Caco-2 (cell line): ENCODE measurements around the gene RFX4. TPM values are rescaled to one million over a fixed set of nuclear protein-coding genes. Genes with fewer than 3 reads are reported as not detected.

Experiments used
- BruUV-seq: library from RNA; stranded (reverse); fragments of 400-500 nt; replicated peaks from 2 replicates; lab custom pipeline; 2021; lab: Mats Ljungman, UMichigan
- CTCF ChIA-PET: fragments of 300-600 bp; sonication (Branson Sonifier 250); formaldehyde crosslinking; loops from one replicate; lab custom pipeline; 2022; ENCODE audit warnings: antibody characterized with exemption; lab: Charles Lee
- POLR2A ChIA-PET: fragments of 300-600 bp; sonication (Branson Sonifier 250); formaldehyde crosslinking; loops from one replicate; lab custom pipeline; 2022; ENCODE audit warnings: antibody characterized with exemption; lab: Charles Lee
- DNase-seq, 2 experiments: peaks; one replicate each; pipeline versions ENCODE4 v3.0.0 to v3.0.0-alpha.2; 2020 to 2022
- H3K27me3 ChIP-seq: replicated peaks from 2 replicates; pipeline ENCODE4 v1.6.0; 2011; ENCODE audit warnings: low read length; ENCODE audit not compliant: control insufficient read depth, insufficient read depth
- H3K36me3 ChIP-seq: 2 replicates; pipeline ENCODE4 v1.5.1; 2011; ENCODE audit warnings: low read length; ENCODE audit not compliant: control insufficient read depth, insufficient read depth
- H3K4me1 ChIP-seq: fragments of 250-450 bp; sonication (Bioruptor Pico); 2 replicates; pipeline ENCODE4 v1.5.1; 2020; ENCODE audit warnings: mild to moderate bottlenecking
- H3K4me3 ChIP-seq: 2 replicates; pipeline ENCODE4 v1.5.1; 2011; ENCODE audit warnings: low read depth, mild to moderate bottlenecking, control low read depth, low read length
- H3K9me3 ChIP-seq: fragments of 250-450 bp; sonication (Bioruptor Pico); 2 replicates; pipeline ENCODE4 v1.5.1; 2020; ENCODE audit warnings: mild to moderate bottlenecking, moderate library complexity
- H3K27ac Mint-ChIP-seq: one replicate; pipeline ENCODE4 v1.8.0; 2022; ENCODE audit warnings: mixed read lengths; ENCODE audit not compliant: unreplicated experiment
- H3K27me3 Mint-ChIP-seq: one replicate; pipeline ENCODE4 v1.8.0; 2022; ENCODE audit warnings: mixed read lengths; ENCODE audit not compliant: insufficient read depth, unreplicated experiment
- H3K36me3 Mint-ChIP-seq: one replicate; pipeline ENCODE4 v1.8.0; 2022; ENCODE audit warnings: mild to moderate bottlenecking, mixed read lengths; ENCODE audit not compliant: insufficient read depth, unreplicated experiment
- H3K4me1 Mint-ChIP-seq: one replicate; pipeline ENCODE4 v1.8.0; 2022; ENCODE audit warnings: low read depth, mixed read lengths; ENCODE audit not compliant: unreplicated experiment
- H3K4me3 Mint-ChIP-seq: one replicate; pipeline ENCODE4 v1.8.0; 2022; ENCODE audit warnings: mild to moderate bottlenecking, moderate library complexity, mixed read lengths; ENCODE audit not compliant: unreplicated experiment
- H3K9me3 Mint-ChIP-seq: one replicate; pipeline ENCODE4 v1.8.0; 2022; ENCODE audit warnings: mixed read lengths; ENCODE audit not compliant: unreplicated experiment
- CTCF ChIP-seq, 2 experiments: fragments of 200-600 bp in 1 of 2; IDR thresholded peaks; 1 replicate in 1 of 2; 2 replicates in 1 of 2; pipeline versions ENCODE4 v1.5.1 to v1.8.0; 2011 to 2022; ENCODE audit warnings: antibody characterized with exemption in 1 of 2, control low read depth in 1 of 2, inconsistent platforms in 1 of 2, low read depth in 1 of 2, low read length in 1 of 2, mild to moderate bottlenecking in 1 of 2, moderate library complexity in 1 of 2; ENCODE audit not compliant: insufficient read depth in 1 of 2, severe bottlenecking in 1 of 2, unreplicated experiment in 1 of 2
- intact Hi-C: fragments of 100-400 bp; cut with micrococcal nuclease; formaldehyde crosslinking; loops from one replicate; pipeline ENCODE4 v1.10.0; 2022; ENCODE audit not compliant: unreplicated experiment
- total RNA-seq: library from RNA; stranded (reverse); gene quantifications from 2 replicates; pipeline ENCODE4 v1.2.3, GENCODE V29; 2022

The RFX4 gene
- total RNA-seq, 1 experiment from 2014 or later = not detected

- ChIA-PET POLR2A (no interaction called here), CTCF (no interaction called here)
- no peaks in the 10 kb centered on the region for H3K9me3 ChIP-seq
- Mint-ChIP-seq H3K4me3 (no peak overlapping the region), H3K27ac (no peak overlapping the region), H3K36me3 (no peaks in the 10 kb centered on the region), H3K9me3 (no peaks in the 10 kb centered on the region), H3K27me3 (no peaks in the 10 kb centered on the region), H3K4me1 (peaks cover 4% of the 10 kb centered on the region)
- TF ChIP-seq CTCF (IDR thresholded peaks at IDR 0.05; ENCODE audit: insufficient read depth in 1 of 2, low read depth in 1 of 2, low read length in 1 of 2, severe bottlenecking in 1 of 2, unreplicated experiment in 1 of 2) = no peak
- H3K27me3 ChIP-seq = no peaks in the 10 kb centered on the region
- no TSS peak for BruUV-seq
- H3K36me3 ChIP-seq = no peaks in the 10 kb centered on the region
- DNase-seq = no peak
- intact Hi-C loops = no loop called here
- H3K4me1 ChIP-seq = no peaks in the 10 kb centered on the region
- H3K4me3 ChIP-seq = no peak overlapping the region
These were observed 60.2 kb downstream of the RFX4 start for GRCh38 chr12:106643000-106643399.

- Histone ChIP-seq H3K36me3 (no peaks in the 10 kb centered on the region), H3K4me3 (no peak overlapping the region), H3K4me1 (no peaks in the 10 kb centered on the region), H3K27me3 (no peaks in the 10 kb centered on the region), H3K9me3 (no peaks in the 10 kb centered on the region)
- CTCF ChIA-PET = interaction anchor here (0.7 kb wide), 1 partner anchor 10 kb away, joined by 6 read pairs; no protein-coding TSS in a partner anchor
- BruUV-seq = no TSS peak
- no peak for DNase-seq
- no peak for TF ChIP-seq CTCF (IDR thresholded peaks at IDR 0.05; ENCODE audit: insufficient read depth in 1 of 2, low read depth in 1 of 2, low read length in 1 of 2, severe bottlenecking in 1 of 2, unreplicated experiment in 1 of 2)
- no peaks in the 10 kb centered on the region for H3K36me3 Mint-ChIP-seq
- no peaks in the 10 kb centered on the region for H3K9me3 Mint-ChIP-seq
- peaks cover 7% of the 10 kb centered on the region for H3K4me1 Mint-ChIP-seq
- H3K27me3 Mint-ChIP-seq = no peaks in the 10 kb centered on the region
- H3K4me3 Mint-ChIP-seq = no peak overlapping the region
- POLR2A ChIA-PET = no interaction called here
- intact Hi-C loops = no loop called here
- no peak overlapping the region for H3K27ac Mint-ChIP-seq
These were observed 61.7 kb downstream of the RFX4 start for GRCh38 chr12:106644335-106645073.

- Histone ChIP-seq H3K27me3 (no peaks in the 10 kb centered on the region), H3K9me3 (no peaks in the 10 kb centered on the region), H3K36me3 (no peaks in the 10 kb centered on the region), H3K4me3 (no peak overlapping the region), H3K4me1 (no peaks in the 10 kb centered on the region)
- no peaks in the 10 kb centered on the region for H3K27me3 Mint-ChIP-seq
- TF ChIP-seq CTCF (IDR thresholded peaks at IDR 0.05; ENCODE audit: insufficient read depth in 1 of 2, low read depth in 1 of 2, low read length in 1 of 2, severe bottlenecking in 1 of 2, unreplicated experiment in 1 of 2) = no peak
- BruUV-seq = no TSS peak
- no peaks in the 10 kb centered on the region for H3K9me3 Mint-ChIP-seq
- H3K36me3 Mint-ChIP-seq = no peaks in the 10 kb centered on the region
- no peak overlapping the region for H3K4me3 Mint-ChIP-seq
- H3K27ac Mint-ChIP-seq = no peak overlapping the region
- peaks cover 7% of the 10 kb centered on the region for H3K4me1 Mint-ChIP-seq
- no peak for DNase-seq
- intact Hi-C loops = no loop called here
- CTCF ChIA-PET = no interaction called here
- POLR2A ChIA-PET = no interaction called here
These were observed 62.2 kb downstream of the RFX4 start for GRCh38 chr12:106645074-106645421.
